NOMO-1 treated with dmso at 0.1 percent for 144 hours (cell line): ENCODE results near the gene ANKS3.
A peak's percentile ranks its signal among the peaks of the same experiment; 100 is the strongest.

Source experiments
- DNase-seq: peaks from one replicate; lab custom pipeline; 2025; ENCODE audit not compliant: unreplicated experiment; lab: John Stamatoyannopoulos, UW

Gene ANKS3, protein sequence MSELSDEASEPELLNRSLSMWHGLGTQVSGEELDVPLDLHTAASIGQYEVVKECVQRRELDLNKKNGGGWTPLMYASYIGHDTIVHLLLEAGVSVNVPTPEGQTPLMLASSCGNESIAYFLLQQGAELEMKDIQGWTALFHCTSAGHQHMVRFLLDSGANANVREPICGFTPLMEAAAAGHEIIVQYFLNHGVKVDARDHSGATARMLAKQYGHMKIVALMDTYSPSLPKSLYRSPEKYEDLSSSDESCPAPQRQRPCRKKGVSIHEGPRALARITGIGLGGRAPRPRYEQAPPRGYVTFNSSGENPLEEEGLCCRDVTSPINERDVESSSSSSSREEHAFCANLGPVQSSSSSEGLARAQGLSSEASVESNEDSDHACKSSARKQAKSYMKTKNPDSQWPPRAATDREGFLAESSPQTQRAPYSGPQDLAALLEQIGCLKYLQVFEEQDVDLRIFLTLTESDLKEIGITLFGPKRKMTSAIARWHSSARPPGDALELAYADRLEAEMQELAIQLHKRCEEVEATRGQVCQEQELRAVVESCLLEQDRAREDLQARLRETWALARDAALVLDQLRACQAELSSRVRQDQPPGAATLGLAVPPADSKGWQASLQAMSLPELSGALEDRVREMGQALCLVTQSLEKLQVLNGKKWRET

DNA sequence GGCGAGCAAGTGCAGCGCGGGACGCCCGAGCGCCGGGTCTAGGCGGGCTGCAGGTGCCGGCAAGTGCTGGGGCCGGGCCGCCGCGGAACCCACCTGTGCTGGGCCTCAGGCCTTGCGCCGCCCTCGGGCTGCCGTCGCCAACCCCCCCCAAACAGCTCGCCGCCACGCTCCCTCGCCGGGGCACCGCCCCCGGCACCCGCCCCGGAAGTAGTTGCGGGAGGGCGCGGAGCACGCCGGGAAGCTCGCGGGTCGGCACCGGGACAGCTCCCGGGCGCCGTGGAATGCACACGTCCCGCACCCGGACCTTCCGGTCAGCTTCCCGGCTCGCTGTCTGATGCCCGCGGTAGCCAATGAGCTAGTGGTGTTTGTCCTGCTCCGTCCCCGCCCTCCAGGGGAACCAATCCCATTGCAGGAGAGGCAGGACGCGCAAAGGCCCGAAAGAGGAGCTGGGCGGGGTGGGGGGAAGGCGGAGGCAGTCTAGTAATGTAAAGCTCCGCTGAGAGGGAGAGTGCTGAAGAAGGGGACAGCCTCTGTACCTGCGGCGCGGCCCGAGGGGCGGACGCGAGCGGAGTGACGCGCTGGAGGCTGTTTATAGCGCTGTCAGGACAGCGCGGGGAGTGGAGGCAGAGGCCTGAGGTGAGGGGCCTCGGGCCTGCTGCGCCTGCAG lies at the start of gene ANKS3, which contains the start of gene DNAAF8:
Gene ANKS3 (minus strand): TSS at position 209 of the 667 bp plus-strand sequence. CDS start 4,122 bp downstream, outside the sequence.
Gene DNAAF8 (plus strand): TSS at position 475 of the 667 bp plus-strand sequence. CDS start 1,978 bp downstream, outside the sequence.
- peak; percentile 94 for DNase-seq

DNA sequence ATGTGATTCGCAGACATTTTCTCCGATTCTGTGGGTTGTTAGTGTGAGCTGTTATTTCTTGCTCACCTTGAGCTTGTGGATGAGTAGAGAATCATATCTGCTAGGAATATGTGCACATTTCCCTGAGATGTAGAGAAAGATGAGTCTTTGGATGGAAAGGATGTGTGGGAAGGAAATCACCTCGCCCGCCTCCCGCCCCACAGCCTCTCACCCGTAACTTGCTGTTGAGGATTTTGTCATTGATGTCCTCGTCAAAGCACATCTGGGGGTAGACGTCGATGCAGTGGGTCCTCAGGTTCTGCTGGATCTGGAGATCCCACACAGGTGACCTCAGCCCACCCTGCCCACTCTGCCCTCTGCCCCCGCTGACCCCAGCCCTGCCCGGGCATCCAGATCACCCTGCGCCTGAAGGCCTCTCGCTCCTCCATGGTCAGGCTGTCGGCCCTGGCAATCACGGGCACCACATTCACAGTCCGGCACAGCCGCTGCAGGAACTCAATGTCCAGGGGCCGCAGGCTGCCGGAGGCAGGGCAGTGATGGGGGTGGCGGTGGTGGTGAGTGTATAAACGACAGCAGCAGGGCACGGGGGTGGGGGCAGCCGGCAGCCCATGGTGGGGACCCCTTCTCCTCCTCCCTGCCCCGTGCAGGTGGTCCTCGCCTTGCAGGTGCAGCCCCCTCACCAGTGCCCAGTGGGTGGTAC lies 49.3 kb upstream of the ANKS3 start:
- no peak for DNase-seq

DNA sequence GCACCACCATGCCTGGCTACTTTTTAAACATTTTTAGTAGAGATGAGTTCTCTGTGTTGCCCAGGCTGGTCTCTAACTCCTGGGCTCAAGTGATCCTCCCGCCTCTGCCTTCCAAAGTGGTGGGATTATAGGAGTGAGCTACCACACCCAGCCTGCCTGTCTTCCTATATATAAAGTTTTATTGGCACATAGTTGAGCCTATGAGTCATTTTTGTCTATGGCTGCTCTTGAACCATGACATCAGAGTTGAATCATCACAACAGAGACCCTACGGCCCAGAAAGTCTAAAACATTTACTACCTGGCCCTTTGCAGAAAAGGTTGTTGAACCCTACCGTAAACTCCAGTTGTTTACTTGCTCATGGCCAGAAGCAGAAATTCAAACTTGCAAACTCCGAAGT lies 46.2 kb upstream of the ANKS3 start:
- no peak for DNase-seq

DNA sequence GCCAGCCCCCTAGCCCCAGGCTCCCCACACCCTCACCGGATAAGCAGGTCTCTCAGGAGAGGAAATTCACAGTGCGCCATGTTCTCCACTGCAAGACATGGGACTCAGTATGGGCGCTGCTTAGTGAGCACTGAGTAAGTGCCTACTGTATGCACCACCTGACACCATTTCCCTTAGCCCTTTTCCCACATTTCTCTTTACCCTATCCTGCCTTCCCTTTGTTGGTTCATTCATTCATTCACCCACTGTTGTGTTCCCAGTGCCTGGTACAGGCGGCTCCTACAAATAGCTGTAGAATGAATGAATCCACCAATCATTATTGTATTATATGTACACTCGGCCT lies 44.0 kb upstream of the ANKS3 start:
- no peak for DNase-seq

DNA sequence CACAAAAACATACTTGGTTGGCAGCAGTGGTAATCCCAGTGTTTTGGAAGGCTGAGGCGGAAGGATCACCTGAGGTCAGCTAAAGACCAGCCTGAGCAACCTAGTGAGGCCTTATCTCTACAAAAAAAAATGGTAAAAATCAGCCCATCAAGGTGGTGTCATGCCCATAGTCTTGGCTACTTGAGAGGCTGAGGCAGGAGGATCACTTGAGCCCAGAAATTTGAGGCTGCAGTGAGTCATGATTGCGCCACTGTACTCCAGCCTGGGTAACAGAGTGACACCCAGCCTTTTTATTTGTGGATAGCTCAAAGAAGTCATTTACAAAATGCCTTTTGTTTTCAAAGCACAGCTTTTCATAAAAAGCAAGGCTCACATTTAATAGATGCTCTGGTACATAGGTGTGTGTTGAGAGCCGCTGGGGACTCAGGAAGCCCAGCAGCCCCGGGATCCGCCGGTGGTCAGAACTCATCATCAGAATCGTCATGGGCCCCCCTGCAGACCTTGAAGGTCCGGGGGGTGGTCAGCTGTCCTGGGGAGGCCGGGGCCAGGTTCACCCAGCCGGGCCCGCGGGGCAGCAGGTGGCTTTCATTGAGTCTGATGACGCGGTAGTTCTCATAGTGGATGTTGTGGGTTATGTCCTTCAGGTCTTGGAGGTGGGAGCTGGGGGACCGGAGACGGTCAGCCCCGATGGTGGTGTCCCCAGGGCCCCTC lies 43.4 kb upstream of the ANKS3 start:
- no peak for DNase-seq

DNA sequence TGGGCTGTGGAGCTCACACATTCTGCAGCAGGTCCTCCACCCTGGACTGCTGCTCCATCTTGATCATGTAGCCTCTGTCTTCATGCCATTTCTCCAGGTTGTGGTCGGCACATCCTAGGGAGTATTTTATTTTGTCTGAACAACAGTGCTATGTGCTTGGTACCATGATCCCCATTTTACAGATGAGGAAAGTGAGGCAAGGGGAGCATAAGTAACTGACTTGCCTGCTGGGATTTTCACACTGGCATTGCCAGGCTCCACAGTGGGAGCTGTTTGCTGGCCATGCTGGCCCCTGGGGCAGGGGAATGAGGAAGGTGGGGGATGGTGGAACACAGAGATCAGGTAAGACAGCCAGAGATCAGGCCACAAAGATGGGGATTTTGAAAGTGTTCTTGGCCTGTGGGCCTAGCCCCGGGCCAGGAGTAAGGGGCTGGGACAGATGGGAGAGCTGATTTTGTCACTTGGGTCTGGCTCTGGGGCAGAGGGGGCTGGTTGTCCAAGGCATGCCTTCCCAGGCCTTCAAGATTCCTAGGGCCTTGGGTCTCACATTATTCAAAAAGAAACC lies 42.2 kb upstream of the ANKS3 start:
- no peak for DNase-seq

DNA sequence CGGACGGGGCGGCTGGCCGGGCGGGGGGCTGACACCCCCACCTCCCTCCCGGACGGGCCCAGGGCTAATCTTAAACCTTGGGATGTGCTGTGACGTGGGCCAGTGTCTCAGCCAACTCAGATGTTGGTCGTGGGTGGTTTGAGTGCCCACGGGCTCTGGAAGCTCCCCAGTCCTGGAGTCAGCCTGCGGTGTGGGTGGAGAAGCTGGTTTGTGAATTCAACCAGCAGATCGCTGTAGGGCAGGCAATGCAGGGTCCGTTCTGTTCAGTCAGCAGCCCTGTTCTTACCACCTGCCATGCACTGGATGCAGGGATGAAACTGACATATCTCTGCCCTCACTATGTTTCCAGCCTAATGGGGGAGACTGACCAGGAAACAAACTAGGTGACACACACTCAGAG lies 40.9 kb upstream of the ANKS3 start:
- DNase-seq, result no peak

DNA sequence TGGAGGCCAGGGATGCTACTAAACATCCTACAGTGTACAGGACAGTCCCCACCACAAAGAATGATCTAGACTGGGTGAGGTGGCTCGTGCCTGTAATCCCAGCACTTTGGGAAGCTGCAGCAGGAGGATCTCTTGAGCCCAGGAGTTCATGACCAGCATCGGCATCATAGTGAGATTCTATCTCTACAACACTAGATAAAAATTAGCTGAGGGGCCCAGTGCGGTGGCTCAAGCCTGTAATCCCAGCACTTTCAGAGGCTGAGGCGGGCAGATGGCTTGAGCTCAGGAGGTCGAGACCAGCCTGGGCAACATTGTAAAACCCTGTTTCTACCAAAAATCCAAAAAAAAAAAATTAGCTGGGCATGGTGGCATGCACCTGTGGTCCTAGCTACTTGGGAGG lies 38.3 kb upstream of the ANKS3 start:
- no peak for DNase-seq

DNA sequence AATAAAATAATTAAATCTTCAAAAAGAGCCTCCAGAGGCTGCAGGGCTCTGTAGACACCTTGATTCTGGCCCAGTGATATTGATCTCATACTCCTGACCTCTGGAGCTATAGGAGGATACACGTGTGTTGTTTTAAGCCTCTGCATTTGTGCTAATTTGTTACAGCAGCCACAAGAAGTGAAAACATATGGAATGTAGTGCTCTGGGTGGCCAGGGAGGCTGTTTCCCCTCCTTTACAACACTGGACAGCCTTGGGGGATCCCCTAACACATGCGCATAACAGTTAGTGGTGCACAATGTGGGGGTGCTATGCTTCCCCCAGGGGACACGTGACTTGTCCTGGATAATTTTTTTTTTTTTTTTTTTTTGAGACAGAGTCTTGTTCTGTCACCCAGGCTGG lies 37.6 kb upstream of the ANKS3 start:
- DNase-seq, result no peak

DNA sequence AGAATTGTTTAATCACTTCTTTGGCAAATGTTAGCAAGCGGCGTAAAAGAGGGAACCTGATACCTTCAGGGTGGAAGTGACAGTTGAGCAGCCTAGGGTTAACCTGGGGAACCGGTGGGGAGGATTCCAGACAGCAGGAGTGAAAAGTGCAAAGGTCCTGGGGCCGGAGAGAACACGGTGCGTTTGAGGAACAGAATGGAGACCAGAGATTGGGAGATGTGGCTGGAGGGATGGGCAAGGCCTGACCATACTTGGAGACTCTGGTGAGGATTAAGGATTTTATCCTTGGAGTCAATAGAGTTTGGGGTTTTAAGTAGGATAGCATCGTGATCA lies 35.2 kb upstream of the ANKS3 start:
- no peak for DNase-seq

DNA sequence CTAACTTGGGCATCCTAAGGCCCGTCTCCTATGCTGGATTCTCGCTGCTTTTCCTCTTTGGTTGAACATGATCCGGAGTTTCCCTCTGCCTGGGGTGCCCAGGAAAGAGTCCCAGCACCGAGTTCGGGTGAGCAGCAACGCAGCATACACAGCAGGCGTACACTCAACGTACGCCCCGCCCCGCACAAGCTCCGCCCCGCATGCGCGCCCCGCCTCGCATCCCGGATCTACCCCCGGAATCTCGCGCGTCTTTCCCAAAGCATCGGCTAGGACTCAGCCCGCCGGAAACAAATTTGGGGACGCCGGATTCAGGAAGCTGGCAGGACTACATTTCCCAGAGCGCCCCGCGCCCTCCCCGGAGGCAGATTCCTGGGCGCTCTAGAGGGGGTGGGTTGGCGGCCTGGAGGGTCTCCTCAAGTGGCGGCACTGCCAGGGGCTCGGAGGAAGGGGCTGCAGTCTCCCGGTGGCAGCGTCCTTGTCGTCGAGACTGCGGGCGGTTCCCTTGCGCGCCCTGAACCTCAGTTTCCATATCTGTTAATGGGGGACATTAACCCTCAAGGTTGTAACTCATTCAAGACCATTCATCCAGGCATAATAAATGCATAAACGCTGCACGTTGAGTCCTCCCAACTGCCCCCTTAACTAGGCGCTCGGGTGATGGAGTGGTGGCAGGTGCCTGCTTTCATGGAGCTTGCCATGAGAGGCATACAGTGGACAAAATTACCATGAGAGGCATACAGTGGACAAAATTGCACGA lies 34.7 kb upstream of the ANKS3 start:
- DNase-seq, result peak; percentile 75

DNA sequence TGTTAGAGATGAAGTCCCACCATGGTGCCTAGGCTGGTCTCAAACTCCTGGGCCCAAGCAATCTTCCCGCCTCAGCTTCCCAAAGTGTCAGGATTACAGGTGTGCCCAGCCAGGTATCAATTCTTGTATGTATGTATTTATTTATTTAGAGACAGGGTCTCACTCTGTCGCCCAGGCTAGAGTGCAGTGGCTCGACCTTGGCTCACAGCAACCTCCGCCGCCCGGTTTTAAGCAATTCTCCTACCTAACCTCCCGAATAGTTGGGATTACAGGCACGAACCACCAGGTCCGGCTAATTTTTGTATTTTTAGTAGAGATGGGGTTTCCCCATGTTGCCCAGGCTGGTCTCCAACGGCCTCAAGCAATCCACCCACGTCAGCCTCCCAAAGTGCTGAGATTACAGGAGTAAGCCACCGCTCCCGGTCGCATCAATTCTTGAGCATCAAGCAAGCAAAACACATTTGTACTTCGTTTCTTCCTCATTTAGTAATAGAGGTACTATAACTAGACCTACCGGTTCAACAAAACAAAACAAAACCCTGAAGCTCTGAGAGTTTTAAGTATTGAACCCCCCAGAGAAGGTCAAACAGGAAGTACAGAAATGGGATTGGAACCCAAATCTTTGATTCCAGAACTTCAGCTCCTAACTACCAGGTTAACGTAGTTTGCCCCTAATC lies 33.9 kb upstream of the ANKS3 start:
- peak; percentile 41 for DNase-seq

DNA sequence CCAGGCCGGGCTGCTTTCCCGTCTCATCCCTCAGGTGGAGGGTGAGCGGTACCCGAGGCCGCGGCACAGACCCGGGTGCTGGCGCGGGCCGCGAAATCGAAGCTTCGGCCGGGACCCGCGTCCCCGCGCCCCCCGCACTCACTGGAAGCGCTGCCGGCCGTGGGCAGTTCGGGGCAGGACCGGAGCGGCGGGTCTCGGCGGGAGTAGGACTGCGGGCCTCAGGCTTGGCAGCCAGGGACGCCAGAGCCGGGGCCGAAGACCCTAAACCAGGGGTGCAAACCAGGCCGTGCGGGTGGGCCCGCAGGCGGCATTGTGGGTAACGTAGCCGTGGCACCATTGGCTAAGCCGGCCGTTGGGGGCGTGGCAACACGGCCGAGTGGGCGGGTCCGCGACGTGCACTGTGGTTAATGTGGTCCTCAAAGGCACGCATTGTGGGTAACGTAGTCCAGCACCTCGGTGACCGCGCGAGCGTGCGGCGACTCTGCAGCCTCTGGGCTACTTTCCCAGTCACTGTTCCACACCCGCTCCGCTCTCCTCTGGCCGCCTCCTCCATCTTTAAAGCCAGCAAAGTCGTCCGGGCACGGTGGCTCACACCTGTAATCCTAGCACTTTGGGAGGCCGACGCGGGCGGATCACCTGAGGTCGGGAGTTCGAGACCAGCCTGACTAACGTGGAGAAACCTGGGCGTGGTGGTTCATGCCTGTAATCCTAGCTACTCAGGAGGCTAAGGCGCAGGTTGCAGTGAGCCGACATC lies 33.0 kb upstream of the ANKS3 start, which contains the start of gene ZNF500:
Gene ZNF500 (minus strand): TSS at position 288 of the 754 bp plus-strand sequence. CDS start 1,184 bp downstream, outside the sequence.
- peak; percentile 85 for DNase-seq

DNA sequence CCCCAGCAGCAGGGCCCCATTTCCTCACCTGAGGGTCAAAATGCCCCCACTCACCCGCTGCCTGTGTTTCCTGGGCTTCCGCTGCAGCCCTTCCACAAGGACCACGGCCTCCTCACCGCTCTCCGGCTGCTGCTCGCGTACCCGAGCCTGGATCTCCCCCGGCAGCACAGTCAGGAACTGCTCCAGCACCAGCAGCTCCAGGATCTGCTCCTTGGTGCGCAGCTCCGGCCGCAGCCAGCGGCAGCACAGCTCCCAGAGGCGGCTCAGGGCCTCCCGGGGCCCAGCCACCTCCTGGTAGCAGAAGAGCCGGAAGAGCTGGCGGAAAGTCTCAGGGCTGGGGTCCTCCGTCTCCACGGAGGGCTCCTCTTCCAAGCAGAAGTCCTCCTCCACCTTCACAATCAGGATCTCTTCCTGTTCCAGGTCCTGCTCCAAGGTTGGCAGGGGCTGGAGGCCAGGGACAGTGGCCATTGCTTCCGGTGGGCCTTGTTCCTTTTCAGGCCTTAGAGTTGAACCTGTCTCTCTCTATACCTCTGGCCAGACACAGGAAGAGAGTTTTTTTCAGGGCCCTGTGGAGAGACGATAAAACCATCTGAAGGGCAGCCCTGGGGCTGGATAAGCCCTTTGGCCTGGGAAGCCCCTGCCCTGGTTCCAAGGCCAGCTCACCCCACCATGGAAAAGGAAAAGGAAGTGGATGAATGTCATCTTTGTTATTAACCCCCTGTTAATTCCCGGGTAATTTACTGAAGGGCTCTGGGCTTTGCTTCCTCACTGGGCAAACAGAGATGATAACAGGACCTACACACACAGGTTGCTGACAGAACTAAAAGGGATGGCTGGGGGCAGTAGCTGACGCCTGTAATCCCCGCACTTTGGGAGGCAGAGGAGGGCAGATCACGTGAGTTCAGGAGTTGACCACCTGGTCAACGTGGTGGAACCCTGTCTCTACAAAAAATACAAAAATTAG lies 31.7 kb upstream of the ANKS3 start:
- DNase-seq, result no peak

DNA sequence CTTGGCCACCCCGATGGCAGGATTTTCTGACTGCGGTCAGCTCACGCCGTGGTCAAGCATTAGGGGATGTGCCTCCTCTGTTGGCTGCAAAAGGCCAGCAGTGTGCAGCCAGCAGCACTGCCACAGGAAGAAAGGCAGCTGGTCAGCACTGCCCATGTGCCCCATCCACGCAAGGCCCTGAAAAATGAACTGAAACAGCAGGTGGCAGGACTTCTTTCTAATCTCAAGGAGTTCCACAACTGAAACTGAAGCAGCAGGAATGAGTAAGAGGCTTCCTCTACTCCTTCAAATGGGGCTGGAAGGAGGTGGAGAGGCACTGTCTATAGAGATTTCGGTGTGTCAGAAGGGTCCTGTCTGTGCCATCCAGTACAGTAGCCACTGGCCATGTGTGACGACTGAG lies 29.7 kb upstream of the ANKS3 start:
- DNase-seq, result no peak

DNA sequence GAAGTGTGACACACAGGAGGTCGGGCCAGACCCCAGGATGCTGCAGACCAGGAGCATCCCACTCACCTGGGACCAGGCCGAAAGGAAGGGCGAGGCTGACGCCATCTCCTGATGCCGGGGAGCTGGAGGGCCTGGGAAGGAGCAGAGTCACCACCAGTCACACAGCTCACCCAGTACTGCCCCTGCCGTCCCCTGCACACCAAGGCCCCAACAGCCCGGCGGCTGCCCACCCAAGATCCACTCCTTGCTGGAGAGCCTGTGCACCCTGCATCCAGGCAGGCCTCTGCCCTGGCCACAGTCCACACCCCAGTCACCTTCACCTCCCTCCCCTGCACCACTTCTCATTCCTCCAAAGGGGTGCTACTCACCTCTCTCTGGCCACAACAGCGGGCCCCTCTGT lies 28.1 kb upstream of the ANKS3 start:
- no peak for DNase-seq

DNA sequence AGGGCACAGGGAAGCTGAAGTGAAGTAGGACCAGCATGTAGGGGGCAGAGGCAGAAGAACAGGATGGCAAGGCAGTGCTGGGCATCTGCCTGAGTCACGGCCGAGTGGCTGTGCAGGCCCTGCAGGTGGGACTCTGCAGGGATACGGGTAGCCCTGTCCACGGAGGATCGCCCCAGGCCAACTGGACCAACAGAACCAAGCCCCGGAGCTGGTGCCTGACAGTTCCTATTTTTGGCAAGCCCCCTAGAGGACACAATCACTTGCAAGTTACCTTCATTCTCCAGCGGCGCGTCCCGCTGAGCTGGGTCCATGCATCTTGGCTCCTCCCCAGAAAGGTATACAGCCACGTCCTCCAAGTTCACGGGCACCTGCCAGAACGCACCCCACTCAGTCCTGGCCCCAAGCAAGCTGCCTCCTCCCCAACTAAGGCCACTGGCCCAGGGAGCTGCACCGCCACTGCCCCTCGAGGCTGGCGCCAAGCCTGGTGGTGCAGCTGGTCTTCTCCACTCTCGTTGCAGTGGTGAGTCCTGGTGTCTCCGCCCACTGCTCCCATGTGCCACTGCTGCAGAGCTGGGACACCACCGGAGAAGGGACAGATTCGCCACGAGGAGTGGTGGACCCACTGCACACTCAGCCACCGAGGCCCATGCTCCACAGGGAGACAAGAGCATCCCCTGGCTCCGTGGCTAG lies 26.3 kb upstream of the ANKS3 start:
- no peak for DNase-seq
